Right cardiac atrium (tissue), 5 donors: ENCODE measurements around the gene UCN. TPM values are rescaled to one million over a fixed set of nuclear protein-coding genes. Genes with fewer than 3 reads are reported as not detected.
"Not testable (repeated sequence)": the region's sequence is repeated elsewhere in the genome, so short reads cannot be mapped to it uniquely, and the experiment has no call there.

Source experiments
- ATAC-seq, 2 donors: fragments of 200-7000 bp; cut with Tn5 transposase; one replicate each; pipeline versions ENCODE4 v1.8.0 to v1.9.1; 2020; ENCODE audit warnings: moderate library complexity in 2 of 2, mild to moderate bottlenecking in 1 of 2
- DNase-seq, 3 donors: peaks; one replicate each; pipeline ENCODE4 v3.0.0-alpha.2; 2020
- H3K27ac ChIP-seq: one replicate; pipeline ENCODE4 v1.5.1; 2013; ENCODE audit warnings: mild to moderate bottlenecking, low read length, control low read depth, moderate library complexity
- H3K27me3 ChIP-seq: one replicate; pipeline ENCODE4 v1.6.1; 2013; ENCODE audit not compliant: control insufficient read depth, insufficient read depth
- H3K4me1 ChIP-seq: one replicate; pipeline ENCODE4 v1.6.1; 2013; ENCODE audit warnings: low read length; ENCODE audit not compliant: control insufficient read depth, insufficient read depth
- H3K4me3 ChIP-seq: one replicate; pipeline ENCODE4 v1.5.1; 2013; ENCODE audit warnings: low read length, control low read depth
- H3K9me3 ChIP-seq: one replicate; pipeline ENCODE4 v1.6.1; 2013; ENCODE audit warnings: low read length; ENCODE audit not compliant: control insufficient read depth
- WGBS: extraction: QIAGEN DNeasy Blood & Tissue Kit; methylation state at CpG from one replicate; pipeline ENCODE4 v1.1.7; 2013; 5-methylcytosine and 5-hydroxymethylcytosine counted together
- intact Hi-C, 4 donors: fragments of 100-400 bp; cut with DNase I; formaldehyde crosslinking; loops; one replicate each; pipeline versions ENCODE4 v1.11.0 to v1.14.0; 2022 to 2023
- polyA plus RNA-seq: library from polyadenylated mRNA; stranded (reverse); fragments of 200-250 nt; gene quantifications from one replicate; pipeline ENCODE4 v1.2.3, GENCODE V29; 2013
- total RNA-seq, 4 donors: library from RNA; stranded (reverse); fragmentation: NEBNext Ultra II Directional; extraction: Animal tissue kit (Norgen Biotek cat#: 25700); gene quantifications; one replicate each; pipeline ENCODE4 v1.2.1, GENCODE V29; 2021
- donor health status: healthy with polysubstance abuse.
- donor health status: DM: no; HTN: yes; CAD: no.
- donor health status: DM: no; HTN: no; CAD: no.
- donor health status: DM: no; HTN: yes; CAD: no; lungs with severe emphysema.
- donor health status: DM: yes; HTN: yes; CAD: no.

Gene UCN
- total and polyA plus RNA-seq, 5 donors = 0.72 to 3.3 (median 1.2) TPM

DNA sequence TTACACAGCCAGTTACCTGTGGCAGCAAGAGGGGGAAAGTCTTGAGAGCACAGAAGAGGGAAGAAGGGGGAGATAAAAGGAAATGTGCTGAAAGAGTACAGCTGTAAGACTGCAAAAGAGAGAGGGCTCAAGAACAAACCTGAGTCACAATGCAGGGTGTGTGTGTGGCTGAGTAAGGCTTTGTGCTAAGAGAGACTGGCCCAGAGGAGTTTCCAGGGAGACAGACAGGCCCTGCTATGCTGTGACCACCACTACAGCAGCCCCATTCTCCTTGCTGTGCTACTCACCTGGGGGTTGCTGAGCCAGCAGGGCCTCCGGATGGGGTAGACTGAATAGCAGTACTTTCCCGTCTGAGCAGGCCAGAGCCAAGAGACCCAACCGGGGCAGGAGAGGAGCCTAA, 27.1 kb upstream of the UCN start:
- H3K27me3 ChIP-seq = no peaks in the 10 kb centered on the region
- ATAC-seq = no peak
- DNase-seq = no peak
- H3K4me3 ChIP-seq = no peak overlapping the region
- no peaks in the 10 kb centered on the region for H3K4me1 ChIP-seq
- H3K9me3 ChIP-seq = no peaks in the 10 kb centered on the region
- intact Hi-C loops = no loop called here
- no peak overlapping the region for H3K27ac ChIP-seq
- 89% methylated on average over 3 of the region's 3 CpGs for WGBS

- DNase-seq (no peak), ATAC-seq (no peak)
- Histone ChIP-seq H3K4me3 (no peak overlapping the region), H3K27me3 (no peaks in the 10 kb centered on the region), H3K27ac (no peak overlapping the region), H3K4me1 (peaks cover 9% of the 10 kb centered on the region), H3K9me3 (no peaks in the 10 kb centered on the region)
- intact Hi-C loops = no loop called here
- 90% methylated on average over 5 of the region's 5 CpGs for WGBS
Measured at GRCh38 chr2:27324720-27325119, 16.5 kb upstream of the UCN start.

- WGBS = 25% methylated on average over 5 of the region's 5 CpGs
- no peaks in the 10 kb centered on the region for H3K9me3 ChIP-seq
- intact Hi-C loops = no loop called here
- peaks cover 9% of the 10 kb centered on the region for H3K4me1 ChIP-seq
- DNase-seq = no peak
- H3K4me3 ChIP-seq = peak overlapping the region; percentile 75
- ATAC-seq = no peak
- H3K27ac ChIP-seq = peak overlapping the region; percentile 93
- H3K27me3 ChIP-seq = no peaks in the 10 kb centered on the region
Measured at GRCh38 chr2:27323596-27324285, 15.5 kb upstream of the UCN start.

DNA sequence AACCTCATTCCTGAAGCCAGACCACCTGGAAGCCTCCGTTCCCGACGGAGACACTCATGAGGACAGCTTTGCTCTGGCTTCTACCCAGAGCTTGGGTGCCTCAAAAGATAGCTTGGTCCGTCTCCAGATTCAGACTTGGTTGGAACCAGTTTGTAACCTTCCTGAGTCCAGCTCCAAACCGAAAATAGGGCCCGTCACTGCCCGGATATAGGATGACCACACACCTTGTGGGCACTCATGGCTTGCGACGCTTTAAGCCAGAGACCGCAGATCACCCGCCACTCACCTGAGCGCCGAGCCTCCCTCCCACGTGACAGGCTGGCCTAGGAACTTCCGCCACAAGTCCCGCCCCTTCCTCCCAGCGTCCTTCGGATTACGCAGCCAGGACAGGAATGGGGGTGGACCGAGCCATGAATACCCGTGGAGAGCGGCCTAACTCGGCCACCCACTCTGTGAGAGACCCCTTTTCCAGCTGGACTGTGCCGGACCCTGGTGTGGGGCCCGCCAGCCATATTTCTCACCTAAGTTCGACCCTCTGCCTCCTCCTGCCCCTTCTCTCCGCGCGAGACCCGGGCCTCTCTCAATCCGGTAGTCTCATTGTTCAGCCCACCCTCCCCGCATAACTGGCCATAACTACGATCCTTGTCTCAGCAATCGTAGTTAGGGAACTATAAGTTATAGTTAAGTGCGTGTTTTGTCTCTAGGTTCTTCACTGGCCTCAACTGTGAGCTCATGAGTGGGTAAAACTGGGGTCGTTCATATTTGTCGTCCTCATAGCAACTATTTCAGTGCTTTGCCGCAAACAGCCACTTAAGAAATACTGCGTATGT, 14.7 kb upstream of the UCN start, which contains the start of gene MPV17:
Gene MPV17, minus strand, starts transcription at position 332 of the 830 bp plus-strand sequence. CDS start 580 bp downstream, outside the sequence.
- H3K27me3 ChIP-seq = no peaks in the 10 kb centered on the region
- H3K9me3 ChIP-seq = no peaks in the 10 kb centered on the region
- DNase-seq (peak; percentile 93 to 96 (median 95)), ATAC-seq (peak; percentile 95 to 97)
- H3K27ac ChIP-seq = peak within 1 kb of the TSS; percentile 93
- peaks cover 9% of the 10 kb centered on the region for H3K4me1 ChIP-seq
- intact Hi-C loops = no loop called here
- under 1% methylated on average over 39 of the region's 39 CpGs for WGBS
- peak within 1 kb of the TSS; percentile 75 for H3K4me3 ChIP-seq

- Histone ChIP-seq H3K4me3 (peak overlapping the region; percentile 75), H3K9me3 (no peaks in the 10 kb centered on the region), H3K4me1 (peaks cover 9% of the 10 kb centered on the region), H3K27me3 (no peaks in the 10 kb centered on the region), H3K27ac (peak overlapping the region; percentile 56)
- peak in 1 of 3 donors; percentile 33 for DNase-seq
- WGBS = 4% methylated on average over 10 of the region's 10 CpGs
- ATAC-seq = peak; percentile 20 to 22
- intact Hi-C loops = no loop called here
Measured at GRCh38 chr2:27322301-27322765, 14.1 kb upstream of the UCN start.

- H3K4me3 ChIP-seq = no peak overlapping the region
- no peaks in the 10 kb centered on the region for H3K27me3 ChIP-seq
- peak overlapping the region; percentile 62 for H3K27ac ChIP-seq
- WGBS = 49% methylated on average over 8 of the region's 8 CpGs
- peak; percentile 55 to 70 for ATAC-seq
- peaks cover 9% of the 10 kb centered on the region for H3K4me1 ChIP-seq
- peak; percentile 65 to 76 (median 74) for DNase-seq
- intact Hi-C loops = no loop called here
- no peaks in the 10 kb centered on the region for H3K9me3 ChIP-seq
Measured at GRCh38 chr2:27320958-27321543, 12.8 kb upstream of the UCN start.

GRCh38 chr2:27319839-27320238, 11.6 kb upstream of the UCN start:
- H3K9me3 ChIP-seq, ATAC-seq, H3K4me3 ChIP-seq, H3K27me3 ChIP-seq, intact Hi-C loops, H3K27ac ChIP-seq, H3K4me1 ChIP-seq: not testable (repeated sequence)
- 91% methylated on average over 15 of the region's 15 CpGs for WGBS
- DNase-seq = peak in 1 of 3 donors; percentile 40

GRCh38 chr2:27316655-27317412, 8.6 kb upstream of the UCN start:
- ATAC-seq (peak in 1 of 2 donors; percentile 18), DNase-seq (peak in 2 of 3 donors; percentile 23 to 65)
- WGBS = 78% methylated on average over 12 of the region's 12 CpGs
- Histone ChIP-seq H3K27me3 (no peaks in the 10 kb centered on the region), H3K27ac (no peak overlapping the region), H3K4me3 (no peak overlapping the region), H3K4me1 (peaks cover 3% of the 10 kb centered on the region), H3K9me3 (no peaks in the 10 kb centered on the region)
- intact Hi-C loops = no loop called here

- DNase-seq = no peak
- no peak for ATAC-seq
- 72% methylated on average over 8 of the region's 8 CpGs for WGBS
- intact Hi-C loops = no loop called here
- no peak overlapping the region for H3K27ac ChIP-seq
- no peak overlapping the region for H3K4me3 ChIP-seq
- no peaks in the 10 kb centered on the region for H3K27me3 ChIP-seq
- no peaks in the 10 kb centered on the region for H3K9me3 ChIP-seq
- no peaks in the 10 kb centered on the region for H3K4me1 ChIP-seq
Measured at GRCh38 chr2:27315122-27315521, 6.9 kb upstream of the UCN start.

- DNase-seq = no peak
- Histone ChIP-seq H3K4me1 (no peaks in the 10 kb centered on the region), H3K27me3 (no peaks in the 10 kb centered on the region), H3K27ac (no peak overlapping the region), H3K4me3 (no peak overlapping the region), H3K9me3 (no peaks in the 10 kb centered on the region)
- intact Hi-C loops = no loop called here
- peak in 1 of 2 donors; percentile 8 for ATAC-seq
- 81% methylated on average over 9 of the region's 9 CpGs for WGBS
Measured at GRCh38 chr2:27314709-27315108, 6.5 kb upstream of the UCN start.
